ENCODE data around the gene TMX4.

TMX4 gene

DNA sequence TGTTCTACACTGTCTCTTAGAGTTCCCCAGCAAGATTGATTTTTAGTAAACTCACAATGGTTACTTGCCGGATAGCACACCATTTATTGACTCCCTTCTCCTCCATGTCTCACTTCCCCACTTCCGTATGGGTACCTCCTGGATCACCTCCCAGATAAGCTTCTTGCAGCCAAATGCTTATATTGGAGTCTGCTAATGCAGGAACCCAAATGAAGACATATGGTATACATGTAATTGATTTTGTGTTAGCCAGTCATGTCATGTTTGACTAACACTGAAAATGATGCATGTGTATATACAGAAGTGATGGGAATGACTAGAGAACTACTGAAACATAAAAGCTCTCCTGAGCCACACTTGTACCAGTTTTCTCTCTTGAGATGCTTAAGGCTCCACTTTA lies 46.1 kb upstream of the TMX4 start (continued):
- TF ChIP-seq ZNF280C (tag by site-specific recombination; IDR thresholded peaks at IDR 0.05) (no peak), ZNF146 (tag by site-specific recombination; IDR thresholded peaks at IDR 0.05) (no peak), PRDM10 (tag by site-specific recombination; IDR thresholded peaks at IDR 0.05) (no peak), WT1 (tag by site-specific recombination; IDR thresholded peaks at IDR 0.05) (no peak), ZNF707 (tag by site-specific recombination; IDR thresholded peaks at IDR 0.05) (no peak), HOXD13 (CRISPR knock-in tag; IDR thresholded peaks at IDR 0.05; ENCODE audit: borderline replicate concordance) (no peak)
- TF ChIP-seq, protein P1, sequence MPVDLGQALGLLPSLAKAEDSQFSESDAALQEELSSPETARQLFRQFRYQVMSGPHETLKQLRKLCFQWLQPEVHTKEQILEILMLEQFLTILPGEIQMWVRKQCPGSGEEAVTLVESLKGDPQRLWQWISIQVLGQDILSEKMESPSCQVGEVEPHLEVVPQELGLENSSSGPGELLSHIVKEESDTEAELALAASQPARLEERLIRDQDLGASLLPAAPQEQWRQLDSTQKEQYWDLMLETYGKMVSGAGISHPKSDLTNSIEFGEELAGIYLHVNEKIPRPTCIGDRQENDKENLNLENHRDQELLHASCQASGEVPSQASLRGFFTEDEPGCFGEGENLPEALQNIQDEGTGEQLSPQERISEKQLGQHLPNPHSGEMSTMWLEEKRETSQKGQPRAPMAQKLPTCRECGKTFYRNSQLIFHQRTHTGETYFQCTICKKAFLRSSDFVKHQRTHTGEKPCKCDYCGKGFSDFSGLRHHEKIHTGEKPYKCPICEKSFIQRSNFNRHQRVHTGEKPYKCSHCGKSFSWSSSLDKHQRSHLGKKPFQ (tag by site-specific recombination; IDR thresholded peaks at IDR 0.05), result no peak

GRCh38 chr20:8062756-8063155 lies 43.2 kb upstream of the TMX4 start:
- no peaks in the 10 kb centered on the region for H3K9me3 ChIP-seq (ENCODE audit: control insufficient read depth, insufficient read depth, low read depth, low read length)
- no peaks in the 10 kb centered on the region for H3K36me3 ChIP-seq (ENCODE audit: control insufficient read depth in 2 of 2, insufficient read depth in 1 of 2, low read length in 2 of 2)
- POLR2A ChIA-PET, result no interaction called here
- H3K4me1 ChIP-seq (ENCODE audit: control insufficient read depth, insufficient read depth, low read length), result no peaks in the 10 kb centered on the region
- TF ChIP-seq HOXA7 (CRISPR knock-in tag; IDR thresholded peaks at IDR 0.05; ENCODE audit: borderline replicate concordance) (no peak), FEZF1 (tag by site-specific recombination; IDR thresholded peaks at IDR 0.05) (no peak), ZFP41 (tag by site-specific recombination; IDR thresholded peaks at IDR 0.05; ENCODE audit: borderline replicate concordance) (no peak), KLF9 (tag by site-specific recombination; IDR thresholded peaks at IDR 0.05; ENCODE audit: low read depth) (no peak), ZNF624 (tag by site-specific recombination; IDR thresholded peaks at IDR 0.05) (no peak), ZNF544 (tag by site-specific recombination; IDR thresholded peaks at IDR 0.05) (no peak), ZNF658 (tag by site-specific recombination; IDR thresholded peaks at IDR 0.05) (no peak), ZNF423 (tag by site-specific recombination; IDR thresholded peaks at IDR 0.05) (no peak), ZNF114 (tag by site-specific recombination; IDR thresholded peaks at IDR 0.05) (no peak), YY1 (tag by site-specific recombination; IDR thresholded peaks at IDR 0.05) (no peak)
- TF ChIP-seq, protein P1 (tag by site-specific recombination; IDR thresholded peaks at IDR 0.05), result no peak
- TF ChIP-seq, protein P2, sequence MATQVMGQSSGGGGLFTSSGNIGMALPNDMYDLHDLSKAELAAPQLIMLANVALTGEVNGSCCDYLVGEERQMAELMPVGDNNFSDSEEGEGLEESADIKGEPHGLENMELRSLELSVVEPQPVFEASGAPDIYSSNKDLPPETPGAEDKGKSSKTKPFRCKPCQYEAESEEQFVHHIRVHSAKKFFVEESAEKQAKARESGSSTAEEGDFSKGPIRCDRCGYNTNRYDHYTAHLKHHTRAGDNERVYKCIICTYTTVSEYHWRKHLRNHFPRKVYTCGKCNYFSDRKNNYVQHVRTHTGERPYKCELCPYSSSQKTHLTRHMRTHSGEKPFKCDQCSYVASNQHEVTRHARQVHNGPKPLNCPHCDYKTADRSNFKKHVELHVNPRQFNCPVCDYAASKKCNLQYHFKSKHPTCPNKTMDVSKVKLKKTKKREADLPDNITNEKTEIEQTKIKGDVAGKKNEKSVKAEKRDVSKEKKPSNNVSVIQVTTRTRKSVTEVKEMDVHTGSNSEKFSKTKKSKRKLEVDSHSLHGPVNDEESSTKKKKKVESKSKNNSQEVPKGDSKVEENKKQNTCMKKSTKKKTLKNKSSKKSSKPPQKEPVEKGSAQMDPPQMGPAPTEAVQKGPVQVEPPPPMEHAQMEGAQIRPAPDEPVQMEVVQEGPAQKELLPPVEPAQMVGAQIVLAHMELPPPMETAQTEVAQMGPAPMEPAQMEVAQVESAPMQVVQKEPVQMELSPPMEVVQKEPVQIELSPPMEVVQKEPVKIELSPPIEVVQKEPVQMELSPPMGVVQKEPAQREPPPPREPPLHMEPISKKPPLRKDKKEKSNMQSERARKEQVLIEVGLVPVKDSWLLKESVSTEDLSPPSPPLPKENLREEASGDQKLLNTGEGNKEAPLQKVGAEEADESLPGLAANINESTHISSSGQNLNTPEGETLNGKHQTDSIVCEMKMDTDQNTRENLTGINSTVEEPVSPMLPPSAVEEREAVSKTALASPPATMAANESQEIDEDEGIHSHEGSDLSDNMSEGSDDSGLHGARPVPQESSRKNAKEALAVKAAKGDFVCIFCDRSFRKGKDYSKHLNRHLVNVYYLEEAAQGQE (tag by site-specific recombination; IDR thresholded peaks at IDR 0.05), result no peak
- H3K27ac ChIP-seq (ENCODE audit: extremely low read depth, low read depth, low read length), result no peak overlapping the region
- CTCF ChIA-PET, result interaction anchor here (0.8 kb wide), 2 partner anchors 158 to 377 kb away, joined by 3 to 4 read pairs; no protein-coding TSS in a partner anchor
- H3K4me3 ChIP-seq (ENCODE audit: low read depth, low read length), result no peak overlapping the region

Measured in HEK293 (cell line).